Measurements from ENCODE around the gene FOXL2.

FOXL2 gene

GRCh38 chr3:138964264-138964663 lies 17.3 kb upstream of the FOXL2 start:
- H3K4me3 ChIP-seq (ENCODE audit: low read depth in 1 of 2, low read length in 1 of 2) = no peak overlapping the region
- H3K4me1 ChIP-seq (ENCODE audit: control insufficient read depth in 1 of 2, insufficient read depth in 1 of 2, low read depth in 1 of 2, low read length in 1 of 2) = no peaks in the 10 kb centered on the region
- no peak for TF ChIP-seq CTCF (IDR thresholded peaks at IDR 0.05)
- peaks cover 77% of the 10 kb centered on the region for H3K27me3 ChIP-seq
- H3K36me3 ChIP-seq = no peaks in the 10 kb centered on the region
- no peaks in the 10 kb centered on the region for H3K9me3 ChIP-seq
- no peak overlapping the region for H3K27ac ChIP-seq

GRCh38 chr3:138962854-138963560 lies 16.1 kb upstream of the FOXL2 start:
- Histone ChIP-seq H3K27ac (no peak overlapping the region), H3K9me3 (no peaks in the 10 kb centered on the region), H3K27me3 (peaks cover 82% of the 10 kb centered on the region), H3K36me3 (no peaks in the 10 kb centered on the region), H3K4me3 (ENCODE audit: low read depth in 1 of 2, low read length in 1 of 2) (no peak overlapping the region), H3K4me1 (ENCODE audit: control insufficient read depth in 1 of 2, insufficient read depth in 1 of 2, low read depth in 1 of 2, low read length in 1 of 2) (no peaks in the 10 kb centered on the region)
- TF ChIP-seq CTCF (IDR thresholded peaks at IDR 0.05) = no peak

- no peak for TF ChIP-seq CTCF (IDR thresholded peaks at IDR 0.05)
- no peaks in the 10 kb centered on the region for H3K36me3 ChIP-seq
- H3K4me1 ChIP-seq (ENCODE audit: control insufficient read depth in 1 of 2, insufficient read depth in 1 of 2, low read depth in 1 of 2, low read length in 1 of 2) = no peaks in the 10 kb centered on the region
- H3K27me3 ChIP-seq = peaks cover 96% of the 10 kb centered on the region
- H3K4me3 ChIP-seq (ENCODE audit: low read depth in 1 of 2, low read length in 1 of 2) = no peak overlapping the region
- H3K9me3 ChIP-seq = no peaks in the 10 kb centered on the region
- no peak overlapping the region for H3K27ac ChIP-seq
Measured at GRCh38 chr3:138960417-138960852, 13.5 kb upstream of the FOXL2 start.

GRCh38 chr3:138950701-138951100 lies 3.8 kb upstream of the FOXL2 start:
- H3K36me3 ChIP-seq = no peaks in the 10 kb centered on the region
- H3K9me3 ChIP-seq = no peaks in the 10 kb centered on the region
- no peak overlapping the region for H3K27ac ChIP-seq
- TF ChIP-seq CTCF (IDR thresholded peaks at IDR 0.05) = no peak
- no peak overlapping the region for H3K4me3 ChIP-seq (ENCODE audit: low read depth in 1 of 2, low read length in 1 of 2)
- peaks cover 100% of the 10 kb centered on the region for H3K27me3 ChIP-seq
- H3K4me1 ChIP-seq (ENCODE audit: control insufficient read depth in 1 of 2, insufficient read depth in 1 of 2, low read depth in 1 of 2, low read length in 1 of 2) = peaks cover 20 to 27% of the 10 kb centered on the region in 2 experiments

- H3K27ac ChIP-seq = no peak overlapping the region
- H3K9me3 ChIP-seq = no peaks in the 10 kb centered on the region
- peaks cover 100% of the 10 kb centered on the region for H3K27me3 ChIP-seq
- peak overlapping the region in 1 of 2 experiments; percentile 28 for H3K4me3 ChIP-seq (ENCODE audit: low read depth in 1 of 2, low read length in 1 of 2)
- peaks cover 24 to 33% of the 10 kb centered on the region in 2 experiments for H3K4me1 ChIP-seq (ENCODE audit: control insufficient read depth in 1 of 2, insufficient read depth in 1 of 2, low read depth in 1 of 2, low read length in 1 of 2)
- H3K36me3 ChIP-seq = no peaks in the 10 kb centered on the region
- TF ChIP-seq CTCF (IDR thresholded peaks at IDR 0.05) = no peak
Measured at GRCh38 chr3:138950006-138950644, 3.2 kb upstream of the FOXL2 start.

All from neutrophil (primary cell).